ENCODE measurements around the gene CLEC1B.

DNA sequence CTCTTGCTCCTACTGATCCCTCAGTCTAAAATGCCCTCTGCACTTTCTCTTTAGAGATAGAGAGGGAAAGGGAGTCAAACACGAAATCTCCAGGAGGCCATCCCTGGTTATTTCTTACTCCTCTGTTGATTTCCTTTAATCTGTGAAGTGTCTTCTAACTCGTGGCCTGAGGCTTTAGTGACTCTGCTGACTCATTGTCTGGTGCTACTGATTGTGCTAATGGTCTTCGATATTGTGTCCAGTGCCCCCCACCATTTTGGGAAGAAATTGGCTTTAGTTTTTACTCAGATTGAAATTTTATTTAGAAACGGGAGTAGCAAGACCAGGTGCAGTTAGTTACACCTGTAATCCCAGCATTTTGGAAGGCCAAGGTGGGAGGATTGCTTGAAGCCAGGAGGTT, 32.4 kb upstream of the CLEC1B start:
- TF ChIP-seq, protein P1, sequence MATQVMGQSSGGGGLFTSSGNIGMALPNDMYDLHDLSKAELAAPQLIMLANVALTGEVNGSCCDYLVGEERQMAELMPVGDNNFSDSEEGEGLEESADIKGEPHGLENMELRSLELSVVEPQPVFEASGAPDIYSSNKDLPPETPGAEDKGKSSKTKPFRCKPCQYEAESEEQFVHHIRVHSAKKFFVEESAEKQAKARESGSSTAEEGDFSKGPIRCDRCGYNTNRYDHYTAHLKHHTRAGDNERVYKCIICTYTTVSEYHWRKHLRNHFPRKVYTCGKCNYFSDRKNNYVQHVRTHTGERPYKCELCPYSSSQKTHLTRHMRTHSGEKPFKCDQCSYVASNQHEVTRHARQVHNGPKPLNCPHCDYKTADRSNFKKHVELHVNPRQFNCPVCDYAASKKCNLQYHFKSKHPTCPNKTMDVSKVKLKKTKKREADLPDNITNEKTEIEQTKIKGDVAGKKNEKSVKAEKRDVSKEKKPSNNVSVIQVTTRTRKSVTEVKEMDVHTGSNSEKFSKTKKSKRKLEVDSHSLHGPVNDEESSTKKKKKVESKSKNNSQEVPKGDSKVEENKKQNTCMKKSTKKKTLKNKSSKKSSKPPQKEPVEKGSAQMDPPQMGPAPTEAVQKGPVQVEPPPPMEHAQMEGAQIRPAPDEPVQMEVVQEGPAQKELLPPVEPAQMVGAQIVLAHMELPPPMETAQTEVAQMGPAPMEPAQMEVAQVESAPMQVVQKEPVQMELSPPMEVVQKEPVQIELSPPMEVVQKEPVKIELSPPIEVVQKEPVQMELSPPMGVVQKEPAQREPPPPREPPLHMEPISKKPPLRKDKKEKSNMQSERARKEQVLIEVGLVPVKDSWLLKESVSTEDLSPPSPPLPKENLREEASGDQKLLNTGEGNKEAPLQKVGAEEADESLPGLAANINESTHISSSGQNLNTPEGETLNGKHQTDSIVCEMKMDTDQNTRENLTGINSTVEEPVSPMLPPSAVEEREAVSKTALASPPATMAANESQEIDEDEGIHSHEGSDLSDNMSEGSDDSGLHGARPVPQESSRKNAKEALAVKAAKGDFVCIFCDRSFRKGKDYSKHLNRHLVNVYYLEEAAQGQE (IDR thresholded peaks at IDR 0.05; ENCODE audit: insufficient read depth in 1 of 2, low read depth in 2 of 2, low read length in 1 of 2): no peak
- no peak for TF ChIP-seq CTCF (IDR thresholded peaks at IDR 0.05)
